CD14-positive monocyte (primary cell): ENCODE results near the gene ALDH18A1. TPM values are rescaled to one million over a fixed set of nuclear protein-coding genes. Genes with fewer than 3 reads are reported as not detected.

ENCODE experiments used
- DNase-seq, 3 donors: peaks; one replicate each; pipeline ENCODE4 v3.0.0-alpha.2; 2011 to 2022
- H2AFZ ChIP-seq: 2 replicates; pipeline ENCODE4 v1.6.0; 2012; ENCODE audit warnings: mild to moderate bottlenecking, low read depth, low read length, inconsistent platforms; ENCODE audit not compliant: insufficient read depth, poor library complexity, severe bottlenecking
- H3K27ac ChIP-seq, 2 donors: 1 replicate in 1 of 2; 2 replicates in 1 of 2; pipeline ENCODE4 v1.5.1; 2012 to 2013; ENCODE audit warnings: low read length in 2 of 2, control low read depth in 1 of 2, inconsistent platforms in 1 of 2, low read depth in 1 of 2, mild to moderate bottlenecking in 1 of 2
- H3K27me3 ChIP-seq, 2 donors: one replicate each; pipeline versions ENCODE4 v1.6.0 to v1.6.1; 2011 to 2013; ENCODE audit warnings: low read length in 2 of 2; ENCODE audit not compliant: control insufficient read depth in 2 of 2, insufficient read depth in 2 of 2
- H3K36me3 ChIP-seq, 2 donors: replicated peaks in 1 of 2; 1 replicate in 1 of 2; 2 replicates in 1 of 2; pipeline versions ENCODE4 v1.5.1 to v1.6.1; 2012 to 2013; ENCODE audit warnings: low read length in 2 of 2, control low read depth in 1 of 2, inconsistent platforms in 1 of 2, mild to moderate bottlenecking in 1 of 2; ENCODE audit not compliant: insufficient read depth in 2 of 2, control insufficient read depth in 1 of 2
- H3K4me1 ChIP-seq, 2 donors: 1 replicate in 1 of 2; 2 replicates in 1 of 2; pipeline versions ENCODE4 v1.5.1 to v1.6.1; 2012 to 2013; ENCODE audit warnings: low read length in 2 of 2, control low read depth in 1 of 2, inconsistent platforms in 1 of 2, mild to moderate bottlenecking in 1 of 2, moderate library complexity in 1 of 2; ENCODE audit not compliant: insufficient read depth in 2 of 2, control insufficient read depth in 1 of 2
- H3K4me2 ChIP-seq: replicated peaks from 2 replicates; pipeline ENCODE3; 2012; ENCODE audit warnings: low read length, moderate library complexity, mild to moderate bottlenecking; ENCODE audit not compliant: poor library complexity, severe bottlenecking; ENCODE audit errors: extremely low read depth
- H3K4me3 ChIP-seq, 3 experiments: fragments of 200-600 bp in 1 of 3; sonication (generic) in 1 of 3; replicated peaks in 1 of 3; 1 replicate in 2 of 3; 2 replicates in 1 of 3; pipeline ENCODE4 v1.5.1; 2011 to 2013; ENCODE audit warnings: low read length in 3 of 3, mild to moderate bottlenecking in 3 of 3, control low read depth in 2 of 3, low read depth in 2 of 3, inconsistent platforms in 1 of 3, moderate library complexity in 1 of 3
- H3K79me2 ChIP-seq: 2 replicates; pipeline ENCODE4 v1.6.0; 2012; ENCODE audit warnings: mild to moderate bottlenecking, control low read depth, inconsistent platforms, low read length, moderate library complexity; ENCODE audit not compliant: insufficient read depth
- H3K9ac ChIP-seq: 2 replicates; pipeline ENCODE4 v1.6.0; 2017; ENCODE audit warnings: low read length, mild to moderate bottlenecking; ENCODE audit not compliant: insufficient read depth, poor library complexity, severe bottlenecking
- H3K9me3 ChIP-seq, 2 donors: replicated peaks in 1 of 2; 1 replicate in 1 of 2; 2 replicates in 1 of 2; pipeline versions ENCODE4 v1.5.1 to v1.6.1; 2012 to 2013; ENCODE audit warnings: low read length in 2 of 2, control low read depth in 1 of 2; ENCODE audit not compliant: control insufficient read depth in 1 of 2, insufficient read depth in 1 of 2
- H4K20me1 ChIP-seq: 2 replicates; pipeline ENCODE4 v1.6.0; 2012; ENCODE audit warnings: mild to moderate bottlenecking, low read length, control low read depth, moderate library complexity; ENCODE audit not compliant: insufficient read depth
- H3K27ac Mint-ChIP-seq, 7 donors: one replicate each; pipeline ENCODE4 v1.8.0; 2020; ENCODE audit warnings: mild to moderate bottlenecking in 7 of 7, mixed read lengths in 7 of 7, moderate library complexity in 6 of 7, inconsistent platforms in 2 of 7
- H3K27me3 Mint-ChIP-seq, 3 donors: one replicate each; pipeline ENCODE4 v1.8.0; 2021 to 2022; ENCODE audit warnings: low read depth in 3 of 3, mild to moderate bottlenecking in 3 of 3, mixed read lengths in 3 of 3, moderate library complexity in 3 of 3, inconsistent platforms in 1 of 3
- H3K36me3 Mint-ChIP-seq, 2 donors: one replicate each; pipeline ENCODE4 v1.8.0; 2020; ENCODE audit warnings: mixed read lengths in 2 of 2, inconsistent platforms in 1 of 2, mild to moderate bottlenecking in 1 of 2
- H3K4me1 Mint-ChIP-seq: one replicate; pipeline ENCODE4 v1.8.0; 2020; ENCODE audit warnings: mild to moderate bottlenecking, mixed read lengths
- H3K4me3 Mint-ChIP-seq, 2 donors: one replicate each; pipeline ENCODE4 v1.8.0; 2020; ENCODE audit warnings: mild to moderate bottlenecking in 2 of 2, mixed read lengths in 2 of 2, moderate library complexity in 1 of 2
- H3K9me3 Mint-ChIP-seq, 7 donors: one replicate each; pipeline ENCODE4 v1.8.0; 2020 to 2022; ENCODE audit warnings: mixed read lengths in 7 of 7, mild to moderate bottlenecking in 6 of 7, moderate library complexity in 6 of 7, inconsistent platforms in 2 of 7
- CTCF ChIP-seq: fragments of 200-600 bp; IDR thresholded peaks from one replicate; pipeline ENCODE4 v1.8.0; 2022; ENCODE audit warnings: antibody characterized with exemption, mild to moderate bottlenecking
- WGBS: methylation state at CpG from one replicate; pipeline ENCODE4 v1.1.5; 2013; ENCODE audit warnings: missing lambda C conversion rate; ENCODE audit not compliant: insufficient coverage; 5-methylcytosine and 5-hydroxymethylcytosine counted together
- intact Hi-C, 2 donors: fragments of 100-400 bp; cut with micrococcal nuclease; formaldehyde crosslinking; loops; one replicate each; pipeline versions ENCODE4 v1.15.0 to v1.15.1; 2023
- polyA plus RNA-seq, 3 donors: library from polyadenylated mRNA; depleted of rRNA in 1 of 3; unstranded in 2 of 3; stranded (reverse) in 1 of 3; fragments of 300-500 nt in 2 of 3; fragments of >200 nt in 1 of 3; fragmentation: Illumina TruSeq in 2 of 3; gene quantifications; 1 replicate in 2 of 3; 2 replicates in 1 of 3; pipeline ENCODE4 v1.2.3, GENCODE V29; 2012 to 2021

The ALDH18A1 gene
- polyA plus RNA-seq, 3 donors = 1.7 to 2.6 (median 2.6) TPM

DNA sequence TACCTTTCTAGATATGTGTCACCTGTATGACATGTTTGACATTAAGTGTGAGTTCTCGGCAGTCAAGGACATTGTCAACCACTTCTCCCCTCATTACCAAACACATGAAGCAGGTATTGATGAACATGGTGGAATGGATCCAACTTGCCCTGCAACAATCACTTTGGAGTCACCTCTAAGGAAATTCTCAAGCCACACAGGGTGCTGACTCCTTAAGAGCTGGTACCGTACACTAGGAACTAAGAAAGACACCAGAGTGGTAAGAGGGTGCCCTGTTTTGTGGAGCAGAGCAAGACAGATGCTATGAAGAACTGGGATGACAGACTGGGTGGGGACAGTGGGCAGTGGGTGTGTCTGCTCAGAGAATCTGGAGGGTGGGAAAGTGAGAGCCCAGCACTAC is 77.9 kb downstream of the ALDH18A1 start:
- Mint-ChIP-seq H3K9me3 (peaks cover 0 to 2% (median 0%) of the 10 kb centered on the region in 7 donors), H3K27me3 (peaks cover 6 to 16% (median 14%) of the 10 kb centered on the region in 3 donors), H3K36me3 (no peaks in the 10 kb centered on the region), H3K4me3 (no peak overlapping the region), H3K4me1 (no peaks in the 10 kb centered on the region), H3K27ac (peak overlapping the region in 1 of 7 donors; percentile 70)
- Histone ChIP-seq H3K4me2 (no peak overlapping the region), H3K4me1 (no peaks in the 10 kb centered on the region), H2AFZ (no peak overlapping the region), H3K9me3 (no peaks in the 10 kb centered on the region), H3K9ac (no peak overlapping the region), H3K27me3 (peaks cover 2 to 4% of the 10 kb centered on the region in 2 donors), H4K20me1 (no peaks in the 10 kb centered on the region), H3K4me3 (no peak overlapping the region), H3K79me2 (no peaks in the 10 kb centered on the region), H3K36me3 (no peaks in the 10 kb centered on the region), H3K27ac (no peak overlapping the region)
- 88% methylated on average over 1 of the region's 2 CpGs for WGBS
- TF ChIP-seq CTCF = no peak
- intact Hi-C loops = no loop called here
- DNase-seq = no peak

GRCh38 chr10:95574649-95575365 is 81.7 kb downstream of the ALDH18A1 start:
- Histone ChIP-seq H2AFZ (no peak overlapping the region), H3K9ac (no peak overlapping the region), H3K4me2 (no peak overlapping the region), H3K36me3 (no peaks in the 10 kb centered on the region), H3K27ac (no peak overlapping the region), H3K4me1 (no peaks in the 10 kb centered on the region), H3K9me3 (no peaks in the 10 kb centered on the region), H4K20me1 (no peaks in the 10 kb centered on the region), H3K27me3 (peaks cover 0 to 2% of the 10 kb centered on the region in 2 donors), H3K4me3 (no peak overlapping the region), H3K79me2 (no peaks in the 10 kb centered on the region)
- intact Hi-C loops = no loop called here
- H3K36me3 Mint-ChIP-seq = no peaks in the 10 kb centered on the region
- H3K27ac Mint-ChIP-seq = no peak overlapping the region
- no peak for TF ChIP-seq CTCF
- WGBS = 93% methylated on average over 9 of the region's 11 CpGs
- H3K27me3 Mint-ChIP-seq = peaks cover 3 to 14% (median 12%) of the 10 kb centered on the region in 3 donors
- peaks cover 0 to 2% (median 0%) of the 10 kb centered on the region in 7 donors for H3K9me3 Mint-ChIP-seq
- no peak overlapping the region for H3K4me3 Mint-ChIP-seq
- no peak for DNase-seq
- no peaks in the 10 kb centered on the region for H3K4me1 Mint-ChIP-seq
